ENCODE results near the gene B3GNT5.

- TF ChIP-seq CTCF (IDR thresholded peaks at IDR 0.05) (no peak), POLR2A (IDR thresholded peaks at IDR 0.05) (no peak)
Observed at GRCh38 chr3:183220828-183221227, 32.2 kb upstream of the B3GNT5 start.

Measured in esophagus squamous epithelium (tissue), 4 donors.